Neural cell (in vitro differentiated cells): ENCODE results near the gene PRMT2.

ENCODE experiments used
- EP300 ChIP-seq: fragments of 450-650 bp; conservative IDR thresholded peaks from 2 replicates; pipeline ENCODE4 v1.6.1; 2014; ENCODE audit warnings: antibody characterized with exemption, mild to moderate bottlenecking, moderate library complexity; ENCODE audit not compliant: poor library complexity, severe bottlenecking
- EZH2 ChIP-seq: fragments of 200-600, 300-800 bp; shearing (Covaris generic), sonication (generic); IDR thresholded peaks from 2 replicates; pipeline ENCODE4 v1.6.1; 2014; ENCODE audit warnings: antibody characterized with exemption, low read length, borderline replicate concordance, mild to moderate bottlenecking; ENCODE audit not compliant: insufficient read depth, poor library complexity, severe bottlenecking
- POLR2AphosphoS5 ChIP-seq: IDR thresholded peaks from 2 replicates; pipeline ENCODE4 v1.6.1; 2012
- TAF1 ChIP-seq: IDR thresholded peaks from 2 replicates; pipeline ENCODE4 v1.6.1; 2012; ENCODE audit warnings: low read depth
- TF ChIP-seq, protein P1 (sequence below): fragments of 450-650 bp; IDR thresholded peaks from 2 replicates; pipeline ENCODE4 v1.5.1; 2014; ENCODE audit warnings: antibody characterized with exemption, mild to moderate bottlenecking, moderate library complexity; ENCODE audit not compliant: poor library complexity, severe bottlenecking
- TF ChIP-seq, protein P2 (sequence below): IDR thresholded peaks from 2 replicates; pipeline ENCODE4 v1.6.1; 2012; ENCODE audit warnings: borderline replicate concordance

DNA sequence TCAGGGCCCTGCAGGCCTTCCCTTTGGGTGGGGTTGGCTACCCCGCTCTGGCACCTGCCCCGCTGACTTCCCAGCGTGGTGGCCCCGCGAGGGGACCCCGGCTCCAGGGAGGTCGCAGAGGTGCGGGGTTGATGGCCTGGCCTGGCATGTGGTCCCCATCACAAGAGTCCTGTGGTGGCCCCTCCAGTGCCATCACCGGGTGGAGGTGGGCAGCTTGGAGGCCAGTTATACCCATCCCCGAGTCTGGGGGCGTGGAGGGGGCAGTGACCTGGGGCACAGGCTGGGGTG is 26.8 kb downstream of the PRMT2 start:
- TF ChIP-seq, protein P1, sequence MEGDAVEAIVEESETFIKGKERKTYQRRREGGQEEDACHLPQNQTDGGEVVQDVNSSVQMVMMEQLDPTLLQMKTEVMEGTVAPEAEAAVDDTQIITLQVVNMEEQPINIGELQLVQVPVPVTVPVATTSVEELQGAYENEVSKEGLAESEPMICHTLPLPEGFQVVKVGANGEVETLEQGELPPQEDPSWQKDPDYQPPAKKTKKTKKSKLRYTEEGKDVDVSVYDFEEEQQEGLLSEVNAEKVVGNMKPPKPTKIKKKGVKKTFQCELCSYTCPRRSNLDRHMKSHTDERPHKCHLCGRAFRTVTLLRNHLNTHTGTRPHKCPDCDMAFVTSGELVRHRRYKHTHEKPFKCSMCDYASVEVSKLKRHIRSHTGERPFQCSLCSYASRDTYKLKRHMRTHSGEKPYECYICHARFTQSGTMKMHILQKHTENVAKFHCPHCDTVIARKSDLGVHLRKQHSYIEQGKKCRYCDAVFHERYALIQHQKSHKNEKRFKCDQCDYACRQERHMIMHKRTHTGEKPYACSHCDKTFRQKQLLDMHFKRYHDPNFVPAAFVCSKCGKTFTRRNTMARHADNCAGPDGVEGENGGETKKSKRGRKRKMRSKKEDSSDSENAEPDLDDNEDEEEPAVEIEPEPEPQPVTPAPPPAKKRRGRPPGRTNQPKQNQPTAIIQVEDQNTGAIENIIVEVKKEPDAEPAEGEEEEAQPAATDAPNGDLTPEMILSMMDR: no peak
- TF ChIP-seq EP300 (no peak), POLR2AphosphoS5 (no peak), TAF1 (no peak), EZH2 (no peak)
- TF ChIP-seq, protein P2, sequence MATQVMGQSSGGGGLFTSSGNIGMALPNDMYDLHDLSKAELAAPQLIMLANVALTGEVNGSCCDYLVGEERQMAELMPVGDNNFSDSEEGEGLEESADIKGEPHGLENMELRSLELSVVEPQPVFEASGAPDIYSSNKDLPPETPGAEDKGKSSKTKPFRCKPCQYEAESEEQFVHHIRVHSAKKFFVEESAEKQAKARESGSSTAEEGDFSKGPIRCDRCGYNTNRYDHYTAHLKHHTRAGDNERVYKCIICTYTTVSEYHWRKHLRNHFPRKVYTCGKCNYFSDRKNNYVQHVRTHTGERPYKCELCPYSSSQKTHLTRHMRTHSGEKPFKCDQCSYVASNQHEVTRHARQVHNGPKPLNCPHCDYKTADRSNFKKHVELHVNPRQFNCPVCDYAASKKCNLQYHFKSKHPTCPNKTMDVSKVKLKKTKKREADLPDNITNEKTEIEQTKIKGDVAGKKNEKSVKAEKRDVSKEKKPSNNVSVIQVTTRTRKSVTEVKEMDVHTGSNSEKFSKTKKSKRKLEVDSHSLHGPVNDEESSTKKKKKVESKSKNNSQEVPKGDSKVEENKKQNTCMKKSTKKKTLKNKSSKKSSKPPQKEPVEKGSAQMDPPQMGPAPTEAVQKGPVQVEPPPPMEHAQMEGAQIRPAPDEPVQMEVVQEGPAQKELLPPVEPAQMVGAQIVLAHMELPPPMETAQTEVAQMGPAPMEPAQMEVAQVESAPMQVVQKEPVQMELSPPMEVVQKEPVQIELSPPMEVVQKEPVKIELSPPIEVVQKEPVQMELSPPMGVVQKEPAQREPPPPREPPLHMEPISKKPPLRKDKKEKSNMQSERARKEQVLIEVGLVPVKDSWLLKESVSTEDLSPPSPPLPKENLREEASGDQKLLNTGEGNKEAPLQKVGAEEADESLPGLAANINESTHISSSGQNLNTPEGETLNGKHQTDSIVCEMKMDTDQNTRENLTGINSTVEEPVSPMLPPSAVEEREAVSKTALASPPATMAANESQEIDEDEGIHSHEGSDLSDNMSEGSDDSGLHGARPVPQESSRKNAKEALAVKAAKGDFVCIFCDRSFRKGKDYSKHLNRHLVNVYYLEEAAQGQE: no peak
